Renal cortical epithelial cell (primary cell): ENCODE measurements around the gene TXNRD1. TPM values are rescaled to one million over a fixed set of nuclear protein-coding genes. Genes with fewer than 3 reads are reported as not detected.
"Not testable (repeated sequence)": the region's sequence is repeated elsewhere in the genome, so short reads cannot be mapped to it uniquely, and the experiment has no call there.

Source experiments
- DNase-seq: peaks from one replicate; pipeline ENCODE4 v3.0.0-alpha.2; 2011; ENCODE audit warnings: low read depth
- total RNA-seq: library from RNA; depleted of rRNA; stranded (reverse); fragments of >200 nt; gene quantifications from 2 replicates; pipeline ENCODE4 v1.2.3, GENCODE V29; 2014

The TXNRD1 gene
- total RNA-seq, 1 donor from 2014 or later = 151 TPM

GRCh38 chr12:104280717-104281458, 65.3 kb downstream of the TXNRD1 start:
- DNase-seq = peak; percentile 95

GRCh38 chr12:104281636-104282035, 66.1 kb downstream of the TXNRD1 start:
- DNase-seq = no peak

GRCh38 chr12:104282109-104282508, 66.5 kb downstream of the TXNRD1 start:
- no peak for DNase-seq

- DNase-seq = no peak
Observed at GRCh38 chr12:104285740-104286515, 70.3 kb downstream of the TXNRD1 start.

GRCh38 chr12:104286516-104287482, 71.2 kb downstream of the TXNRD1 start:
- peak; percentile 97 for DNase-seq

- DNase-seq = peak; percentile 90
Observed at GRCh38 chr12:104288635-104289274, 73.2 kb downstream of the TXNRD1 start.

- no peak for DNase-seq
Observed at GRCh38 chr12:104290320-104290719, 74.7 kb downstream of the TXNRD1 start.

- DNase-seq = no peak
Observed at GRCh38 chr12:104290855-104291254, 75.3 kb downstream of the TXNRD1 start.

GRCh38 chr12:104291867-104292524, 76.4 kb downstream of the TXNRD1 start:
- no peak for DNase-seq

- no peak for DNase-seq
Observed at GRCh38 chr12:104292872-104293794, 77.6 kb downstream of the TXNRD1 start.

GRCh38 chr12:104294158-104294859, 78.7 kb downstream of the TXNRD1 start:
- DNase-seq = not testable (repeated sequence)

GRCh38 chr12:104294927-104295668, 79.5 kb downstream of the TXNRD1 start:
- no peak for DNase-seq

GRCh38 chr12:104295954-104296353, 80.4 kb downstream of the TXNRD1 start:
- DNase-seq = no peak

- DNase-seq = no peak
Observed at GRCh38 chr12:104296718-104297117, 81.1 kb downstream of the TXNRD1 start.

GRCh38 chr12:104297477-104298113, 82.0 kb downstream of the TXNRD1 start:
- no peak for DNase-seq

GRCh38 chr12:104299842-104300481, 84.4 kb downstream of the TXNRD1 start:
- DNase-seq = no peak

GRCh38 chr12:104303538-104304151, 88.1 kb downstream of the TXNRD1 start, which contains the start of gene EID3:
Gene EID3, plus strand, starts transcription at chr12:104303739. Its CDS starts 196 bp downstream, at chr12:104303935.
- DNase-seq = no peak
